HEK293 (cell line): ENCODE measurements around the gene MXD4.

ENCODE experiments used
- BCL11B ChIP-seq: fragments of 450-650 bp; formaldehyde crosslinking; IDR thresholded peaks from 2 replicates; pipeline ENCODE4 v1.5.1; 2016; ENCODE audit warnings: low read depth, missing biosample characterization, missing genetic modification characterization
- CTCF ChIP-seq: fragments of 450-650 bp; formaldehyde crosslinking; IDR thresholded peaks from 2 replicates; pipeline ENCODE4 v1.5.1; 2016; ENCODE audit warnings: missing biosample characterization, missing genetic modification characterization
- GLI4 ChIP-seq: fragments of 450-650 bp; formaldehyde crosslinking; IDR thresholded peaks from 2 replicates; pipeline ENCODE4 v1.5.1; 2016; ENCODE audit warnings: missing biosample characterization, missing genetic modification characterization
- REST ChIP-seq: fragments of 450-650 bp; formaldehyde crosslinking; IDR thresholded peaks from 2 replicates; pipeline ENCODE4 v1.5.1; 2016; ENCODE audit warnings: missing biosample characterization, missing genetic modification characterization
- TCF7L2 ChIP-seq: IDR thresholded peaks from 2 replicates; pipeline ENCODE4 v1.6.1; 2011; ENCODE audit warnings: low read depth, mild to moderate bottlenecking, inconsistent platforms, low read length, moderate library complexity, borderline replicate concordance
- ZNF426 ChIP-seq: fragments of 450-650 bp; formaldehyde crosslinking; IDR thresholded peaks from 2 replicates; pipeline ENCODE4 v1.5.1; 2017; ENCODE audit warnings: missing biosample characterization, missing genetic modification characterization, mild to moderate bottlenecking, inconsistent platforms, moderate library complexity
- ZNF639 ChIP-seq: fragments of 450-650 bp; formaldehyde crosslinking; IDR thresholded peaks from 2 replicates; pipeline ENCODE4 v1.5.1; 2016; ENCODE audit warnings: missing biosample characterization, missing genetic modification characterization
- ZNF701 ChIP-seq: fragments of 450-650 bp; formaldehyde crosslinking; IDR thresholded peaks from 2 replicates; pipeline ENCODE4 v1.5.1; 2016; ENCODE audit warnings: missing biosample characterization, missing genetic modification characterization
- ZNF707 ChIP-seq: fragments of 450-650 bp; formaldehyde crosslinking; IDR thresholded peaks from 2 replicates; pipeline ENCODE4 v1.5.1; 2016; ENCODE audit warnings: missing biosample characterization, missing genetic modification characterization

- TF ChIP-seq CTCF (tag by site-specific recombination): no peak
- TF ChIP-seq ZNF701: no peak
- TF ChIP-seq GLI4 (tag by site-specific recombination): no peak
- TF ChIP-seq ZNF639: no peak
- no peak for TF ChIP-seq REST
- no peak for TF ChIP-seq TCF7L2
- no peak for TF ChIP-seq ZNF707
- TF ChIP-seq ZNF426 (tag by site-specific recombination): no peak
- no peak for TF ChIP-seq BCL11B
These were observed 3.5 kb upstream of the MXD4 start for GRCh38 chr4:2265113-2266110.
